Epithelial cell of alveolus of lung (primary cell): Measurements from ENCODE around the gene PCDHA5. TPM values are rescaled to one million over a fixed set of nuclear protein-coding genes. Genes with fewer than 3 reads are reported as not detected.

ENCODE experiments used
- total RNA-seq: library from RNA; depleted of rRNA; stranded (reverse); fragments of >200 nt; gene quantifications from 2 replicates; pipeline ENCODE4 v1.2.1, GENCODE V29; 2015

PCDHA5 gene
- total RNA-seq: not detected in 2 replicates

GRCh38 chr5:140821375-140822280, at the start of gene PCDHA5:
TSS of gene PCDHA5 (plus strand) at chr5:140821613.

GRCh38 chr5:140785905-140786686, 35.3 kb upstream of the PCDHA5 start, which contains the start of gene PCDHA1:
TSS of gene PCDHA1 (plus strand) at chr5:140786140.

DNA sequence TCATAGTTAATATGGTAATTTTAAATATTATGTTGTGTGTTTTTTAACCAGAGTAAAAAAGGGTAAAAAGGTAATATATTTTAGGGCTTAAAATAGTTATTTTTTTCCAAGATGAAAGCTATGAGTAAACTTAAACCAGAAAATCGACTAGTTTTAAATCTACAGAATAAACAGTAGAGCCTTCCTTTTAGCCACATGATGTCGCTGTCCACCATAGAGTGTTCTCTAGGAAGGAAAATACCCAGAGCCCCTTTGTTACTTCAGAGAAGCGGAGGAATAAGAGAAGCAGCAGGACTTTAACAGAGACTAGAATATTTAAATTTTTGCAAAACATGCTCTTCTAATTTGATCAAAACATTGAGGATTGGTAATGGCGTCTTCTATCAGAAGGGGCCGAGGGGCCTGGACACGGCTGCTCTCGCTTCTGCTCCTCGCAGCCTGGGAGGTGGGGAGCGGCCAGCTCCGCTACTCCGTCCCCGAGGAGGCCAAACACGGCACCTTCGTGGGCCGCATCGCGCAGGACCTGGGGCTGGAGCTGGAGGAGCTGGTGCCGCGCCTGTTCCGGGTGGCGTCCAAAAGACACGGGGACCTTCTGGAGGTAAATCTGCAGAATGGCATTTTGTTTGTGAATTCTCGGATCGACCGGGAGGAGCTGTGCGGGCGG, 26.7 kb upstream of the PCDHA5 start, which contains the start of gene PCDHA2:
PCDHA2 (plus strand) TSS at position 258 of the 664 bp plus-strand sequence.

DNA sequence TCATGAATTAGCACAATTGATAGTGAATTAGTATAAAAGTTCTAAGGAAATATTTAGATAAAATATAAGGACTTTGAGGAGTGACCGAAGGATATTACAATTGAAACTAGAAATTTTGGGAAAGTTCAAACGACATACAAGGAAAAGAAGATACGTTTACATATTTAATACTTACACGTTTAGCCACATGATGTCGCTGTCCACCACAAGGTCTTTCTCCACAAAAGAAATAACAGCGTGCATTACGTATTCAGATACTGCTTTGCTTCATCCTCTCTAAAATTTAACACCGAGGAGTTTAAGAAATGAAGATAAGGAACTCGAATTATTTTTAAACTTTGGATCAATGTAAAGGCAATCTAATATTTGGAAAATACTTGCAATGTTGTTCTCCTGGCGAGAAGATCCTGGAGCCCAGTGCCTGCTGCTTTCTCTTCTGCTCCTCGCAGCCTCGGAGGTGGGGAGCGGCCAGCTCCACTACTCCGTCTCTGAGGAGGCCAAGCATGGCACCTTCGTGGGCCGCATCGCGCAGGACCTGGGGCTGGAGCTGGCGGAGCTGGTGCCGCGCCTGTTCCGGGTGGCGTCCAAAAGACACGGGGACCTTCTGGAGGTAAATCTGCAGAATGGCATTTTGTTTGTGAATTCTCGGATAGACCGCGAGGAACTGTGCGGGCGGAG, 20.5 kb upstream of the PCDHA5 start, which contains the start of gene PCDHA3:
PCDHA3 (plus strand) TSS at position 242 of the 678 bp plus-strand sequence.

DNA sequence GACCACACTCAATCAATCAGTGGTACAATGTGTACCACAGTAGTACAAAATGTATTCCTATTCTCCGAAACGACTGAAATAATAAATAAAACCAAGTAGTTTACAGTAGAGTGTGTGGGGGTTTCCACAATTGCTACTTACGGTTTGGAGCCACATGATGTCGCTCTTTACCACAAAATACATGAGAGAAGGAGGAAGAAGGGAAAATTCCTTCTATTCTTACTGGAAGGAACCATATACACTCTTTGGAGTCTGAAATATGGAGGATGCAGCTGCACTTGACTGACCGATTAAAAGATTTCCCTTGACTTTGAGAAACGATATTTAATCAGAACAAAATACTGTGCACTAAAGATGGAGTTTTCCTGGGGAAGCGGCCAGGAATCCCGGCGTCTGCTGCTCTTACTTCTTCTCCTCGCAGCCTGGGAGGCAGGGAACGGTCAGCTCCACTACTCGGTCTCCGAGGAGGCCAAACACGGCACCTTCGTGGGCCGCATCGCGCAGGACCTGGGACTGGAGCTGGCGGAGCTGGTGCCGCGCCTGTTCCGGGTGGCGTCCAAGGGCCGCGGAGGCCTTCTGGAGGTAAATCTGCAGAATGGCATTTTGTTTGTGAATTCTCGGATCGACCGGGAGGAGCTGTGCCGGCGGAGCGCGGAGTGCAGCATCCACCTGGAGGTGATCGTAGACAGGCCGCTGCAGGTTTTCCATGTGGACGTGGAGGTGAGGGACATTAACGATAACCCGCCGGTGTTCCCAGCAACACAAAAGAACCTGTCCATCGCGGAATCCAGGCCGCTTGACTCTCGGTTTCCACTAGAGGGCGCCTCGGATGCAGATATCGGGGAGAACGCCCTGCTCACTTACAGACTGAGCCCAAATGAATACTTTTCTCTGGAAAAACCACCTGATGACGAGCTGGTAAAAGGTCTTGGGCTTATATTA, 14.3 kb upstream of the PCDHA5 start, which contains the start of gene PCDHA4:
PCDHA4 (plus strand) TSS at position 235 of the 942 bp plus-strand sequence.

DNA sequence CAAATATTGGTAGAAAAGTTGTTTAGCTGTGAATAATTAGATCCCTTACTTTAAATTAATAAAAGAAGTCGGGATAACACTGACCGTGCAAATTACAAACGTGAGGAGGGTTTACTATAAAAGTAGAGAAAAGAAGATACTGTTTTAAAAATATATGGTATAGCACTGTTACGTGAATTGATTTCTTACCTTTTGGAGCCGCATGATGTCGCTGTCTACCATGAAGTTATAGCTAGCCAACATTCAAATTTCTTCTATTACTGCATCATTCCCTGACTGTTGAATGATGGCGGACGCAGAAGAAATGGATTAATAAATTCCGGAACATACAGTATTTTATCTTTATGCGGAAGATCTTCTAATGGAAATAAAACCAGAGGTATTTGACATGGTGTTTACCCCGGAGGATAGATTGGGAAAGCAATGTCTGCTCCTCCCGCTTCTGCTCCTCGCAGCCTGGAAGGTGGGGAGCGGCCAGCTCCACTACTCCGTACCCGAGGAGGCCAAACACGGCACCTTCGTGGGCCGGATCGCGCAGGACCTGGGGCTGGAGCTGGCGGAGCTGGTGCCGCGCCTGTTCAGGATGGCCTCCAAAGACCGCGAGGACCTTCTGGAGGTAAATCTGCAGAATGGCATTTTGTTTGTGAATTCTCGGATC, 6.4 kb downstream of the PCDHA5 start, which contains the start of gene PCDHA6:
PCDHA6 (plus strand) TSS at position 257 of the 658 bp plus-strand sequence; CDS start at position 389, 132 bp downstream.

GRCh38 chr5:140833993-140834392, 12.6 kb downstream of the PCDHA5 start, which contains the start of gene PCDHA7:
TSS of gene PCDHA7 (plus strand) at chr5:140834269. CDS start at chr5:140834384, 115 bp downstream.

GRCh38 chr5:140840978-140841962, 19.9 kb downstream of the PCDHA5 start, which contains the start of gene PCDHA8:
TSS of gene PCDHA8 (plus strand) at chr5:140841187. CDS start at chr5:140841322, 135 bp downstream.

GRCh38 chr5:140848139-140849102, 27.0 kb downstream of the PCDHA5 start, which contains the start of gene PCDHA9:
TSS of gene PCDHA9 (plus strand) at chr5:140848382. CDS start at chr5:140848496, 114 bp downstream.

DNA sequence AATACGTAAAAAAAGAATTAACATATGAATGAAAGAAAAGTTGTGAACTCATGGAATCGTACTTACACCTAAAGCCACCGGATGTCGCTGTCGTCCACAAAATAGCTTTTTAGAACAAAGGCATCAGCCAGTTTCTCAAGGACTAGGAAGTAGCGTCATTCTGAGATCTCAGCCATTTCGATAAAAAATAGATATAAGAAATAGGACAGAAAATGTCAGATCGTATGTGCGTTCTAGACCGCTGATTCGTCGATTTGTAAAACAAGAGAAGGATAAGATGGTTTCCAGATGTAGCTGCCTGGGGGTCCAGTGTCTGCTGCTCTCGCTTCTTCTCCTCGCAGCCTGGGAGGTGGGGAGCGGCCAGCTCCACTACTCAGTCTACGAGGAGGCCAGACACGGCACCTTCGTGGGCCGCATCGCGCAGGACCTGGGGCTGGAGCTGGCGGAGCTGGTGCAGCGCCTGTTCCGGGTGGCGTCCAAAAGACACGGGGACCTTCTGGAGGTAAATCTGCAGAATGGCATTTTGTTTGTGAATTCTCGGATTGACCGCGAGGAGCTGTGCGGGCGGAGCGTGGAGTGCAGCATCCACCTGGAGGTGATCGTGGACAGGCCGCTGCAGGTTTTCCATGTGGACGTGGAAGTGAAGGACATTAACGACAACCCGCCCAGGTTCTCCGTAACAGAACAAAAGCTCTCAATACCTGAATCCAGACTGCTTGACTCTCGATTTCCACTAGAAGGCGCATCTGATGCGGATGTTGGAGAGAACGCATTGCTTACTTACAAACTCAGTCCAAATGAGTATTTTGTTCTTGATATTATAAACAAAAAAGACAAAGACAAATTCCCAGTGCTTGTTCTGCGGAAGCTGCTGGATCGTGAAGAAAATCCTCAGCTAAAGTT, 34.6 kb downstream of the PCDHA5 start, which contains the start of gene PCDHA10:
PCDHA10 (plus strand) TSS at position 126 of the 903 bp plus-strand sequence; CDS start at position 278, 152 bp downstream.

DNA sequence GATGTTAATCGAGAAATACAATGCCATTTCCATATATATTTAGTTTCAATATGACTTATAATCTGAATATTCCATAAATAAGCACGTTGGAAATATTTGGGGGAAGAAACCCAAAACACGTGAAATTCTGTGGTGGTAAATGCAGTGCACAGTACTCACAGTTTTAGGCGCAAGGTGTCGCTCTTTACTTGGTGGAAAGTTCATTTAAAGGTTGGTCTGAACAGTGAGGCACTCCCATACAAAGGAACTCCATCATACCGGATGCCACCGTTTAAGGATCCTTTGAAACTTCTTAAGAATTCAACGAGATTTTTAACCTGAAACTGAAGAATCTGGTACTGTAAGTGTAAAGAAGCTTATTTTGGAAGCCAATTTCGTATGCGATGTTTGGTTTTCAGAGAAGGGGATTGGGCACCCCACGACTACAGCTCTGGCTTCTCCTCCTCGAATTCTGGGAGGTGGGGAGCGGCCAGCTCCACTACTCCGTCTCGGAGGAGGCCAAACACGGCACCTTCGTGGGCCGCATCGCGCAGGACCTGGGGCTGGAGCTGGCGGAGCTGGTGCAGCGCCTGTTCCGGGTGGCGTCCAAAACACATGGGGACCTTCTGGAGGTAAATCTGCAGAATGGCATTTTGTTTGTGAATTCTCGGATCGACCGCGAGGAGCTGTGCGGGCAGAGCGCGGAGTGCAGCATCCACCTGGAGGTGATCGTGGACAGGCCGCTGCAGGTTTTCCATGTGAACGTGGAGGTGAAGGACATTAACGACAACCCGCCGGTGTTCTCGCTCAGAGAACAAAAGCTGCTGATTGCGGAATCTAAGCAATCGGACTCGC, 47.5 kb downstream of the PCDHA5 start, which contains the start of gene PCDHA11:
PCDHA11 (plus strand) TSS at position 237 of the 834 bp plus-strand sequence; CDS start at position 384, 147 bp downstream.

